ENCODE data around the gene CYB561D2. TPM values are rescaled to one million over a fixed set of nuclear protein-coding genes. Genes with fewer than 3 reads are reported as not detected.

Gene CYB561D2
- polyA plus RNA-seq, 1 donor (not counting 4 experiments of a cell fraction or from before 2014, with no cell fraction given) = 12.3 TPM

DNA sequence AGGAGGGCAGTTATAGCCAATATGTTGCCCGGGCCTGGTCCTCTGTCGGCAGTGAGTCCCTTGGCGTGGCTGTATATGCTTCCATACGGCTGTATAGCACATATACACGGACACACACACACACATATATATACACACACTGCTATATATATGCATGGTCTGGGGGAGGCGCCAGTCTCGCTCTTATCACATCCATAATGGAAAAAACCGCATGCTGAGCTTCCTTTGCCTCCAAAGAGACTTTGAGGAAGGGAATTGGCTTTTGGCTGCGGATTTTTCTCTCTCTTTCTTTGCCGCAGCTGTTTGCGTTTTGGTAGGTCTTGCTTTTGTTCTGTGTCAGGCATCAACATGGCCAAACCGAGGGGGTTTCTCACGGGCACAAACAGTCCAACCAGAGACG lies 19.9 kb downstream of the CYB561D2 start:
- TF ChIP-seq EZH2 (IDR thresholded peaks at IDR 0.05; ENCODE audit: low read length) = no peak
- TF ChIP-seq, protein P1, sequence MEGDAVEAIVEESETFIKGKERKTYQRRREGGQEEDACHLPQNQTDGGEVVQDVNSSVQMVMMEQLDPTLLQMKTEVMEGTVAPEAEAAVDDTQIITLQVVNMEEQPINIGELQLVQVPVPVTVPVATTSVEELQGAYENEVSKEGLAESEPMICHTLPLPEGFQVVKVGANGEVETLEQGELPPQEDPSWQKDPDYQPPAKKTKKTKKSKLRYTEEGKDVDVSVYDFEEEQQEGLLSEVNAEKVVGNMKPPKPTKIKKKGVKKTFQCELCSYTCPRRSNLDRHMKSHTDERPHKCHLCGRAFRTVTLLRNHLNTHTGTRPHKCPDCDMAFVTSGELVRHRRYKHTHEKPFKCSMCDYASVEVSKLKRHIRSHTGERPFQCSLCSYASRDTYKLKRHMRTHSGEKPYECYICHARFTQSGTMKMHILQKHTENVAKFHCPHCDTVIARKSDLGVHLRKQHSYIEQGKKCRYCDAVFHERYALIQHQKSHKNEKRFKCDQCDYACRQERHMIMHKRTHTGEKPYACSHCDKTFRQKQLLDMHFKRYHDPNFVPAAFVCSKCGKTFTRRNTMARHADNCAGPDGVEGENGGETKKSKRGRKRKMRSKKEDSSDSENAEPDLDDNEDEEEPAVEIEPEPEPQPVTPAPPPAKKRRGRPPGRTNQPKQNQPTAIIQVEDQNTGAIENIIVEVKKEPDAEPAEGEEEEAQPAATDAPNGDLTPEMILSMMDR (optimal IDR thresholded peaks at IDR 0.05 in 1 of 3, IDR thresholded peaks at IDR 0.05 in 1 of 3, conservative IDR thresholded peaks at IDR 0.05 in 1 of 3; ENCODE audit: extremely low read depth in 1 of 3, insufficient read depth in 2 of 3, low read length in 3 of 3) = peak in 2 of 3 experiments; percentile 25 to 31
- H3K79me2 ChIP-seq (ENCODE audit: control insufficient read depth, insufficient read depth, low read length) = no peaks in the 10 kb centered on the region
- DNase-seq (ENCODE audit: low read depth, low spot score) (no peak), FAIRE-seq (no peak)
- H3K9me1 ChIP-seq (ENCODE audit: control insufficient read depth, extremely low read depth, insufficient read depth, low read length) = no peaks in the 10 kb centered on the region
- H3K4me3 ChIP-seq (ENCODE audit: control insufficient read depth in 2 of 3, extremely low read depth in 1 of 3, insufficient read depth in 2 of 3, low read depth in 1 of 3, low read length in 3 of 3) = no peak overlapping the region
- no peak overlapping the region for H3K9ac ChIP-seq (ENCODE audit: control insufficient read depth, extremely low read depth, insufficient read depth, low read length)
- no peaks in the 10 kb centered on the region for H3K9me3 ChIP-seq (ENCODE audit: control insufficient read depth, low read depth, low read length)
- H3K36me3 ChIP-seq (ENCODE audit: control insufficient read depth in 2 of 2, extremely low read depth in 1 of 2, insufficient read depth in 2 of 2, low read length in 2 of 2) = no peaks in the 10 kb centered on the region
- dilution Hi-C loops (cut with MboI; ENCODE audit: extremely low pct_ligation_motif_present, low sequenced_read_pairs) = no loop called here
- H3K27me3 ChIP-seq (ENCODE audit: control insufficient read depth, extremely low read depth, insufficient read depth, low read length) = peaks cover 14% of the 10 kb centered on the region
- no peaks in the 10 kb centered on the region for H4K20me1 ChIP-seq (ENCODE audit: control insufficient read depth, extremely low read depth, insufficient read depth, low read length)
- no peak overlapping the region for H3K27ac ChIP-seq (ENCODE audit: control insufficient read depth, insufficient read depth, low read length)
- H2AFZ ChIP-seq (ENCODE audit: control insufficient read depth, low read length) = no peak overlapping the region
- H3K4me2 ChIP-seq (ENCODE audit: control insufficient read depth, extremely low read depth, insufficient read depth, low read depth, low read length) = no peak overlapping the region
- peaks cover 10% of the 10 kb centered on the region for H3K4me1 ChIP-seq (ENCODE audit: control insufficient read depth, extremely low read depth, insufficient read depth, low read length)

GRCh38 chr3:50371133-50371685 lies 20.5 kb downstream of the CYB561D2 start:
- DNase-seq (ENCODE audit: low read depth, low spot score) (no peak), FAIRE-seq (no peak)
- dilution Hi-C loops (cut with MboI; ENCODE audit: extremely low pct_ligation_motif_present, low sequenced_read_pairs) = no loop called here

More at GRCh38 chr3:50371133-50371685, 20.5 kb downstream of the CYB561D2 start:
- Histone ChIP-seq H3K9ac (ENCODE audit: control insufficient read depth, extremely low read depth, insufficient read depth, low read length) (no peak overlapping the region), H3K4me2 (ENCODE audit: control insufficient read depth, extremely low read depth, insufficient read depth, low read depth, low read length) (no peak overlapping the region), H3K27ac (ENCODE audit: control insufficient read depth, insufficient read depth, low read length) (no peak overlapping the region), H3K4me3 (ENCODE audit: control insufficient read depth in 2 of 3, extremely low read depth in 1 of 3, insufficient read depth in 2 of 3, low read depth in 1 of 3, low read length in 3 of 3) (no peak overlapping the region), H3K36me3 (ENCODE audit: control insufficient read depth in 2 of 2, extremely low read depth in 1 of 2, insufficient read depth in 2 of 2, low read length in 2 of 2) (no peaks in the 10 kb centered on the region), H3K9me1 (ENCODE audit: control insufficient read depth, extremely low read depth, insufficient read depth, low read length) (no peaks in the 10 kb centered on the region), H2AFZ (ENCODE audit: control insufficient read depth, low read length) (no peak overlapping the region), H3K79me2 (ENCODE audit: control insufficient read depth, insufficient read depth, low read length) (no peaks in the 10 kb centered on the region), H3K9me3 (ENCODE audit: control insufficient read depth, low read depth, low read length) (no peaks in the 10 kb centered on the region), H3K27me3 (ENCODE audit: control insufficient read depth, extremely low read depth, insufficient read depth, low read length) (peaks cover 12% of the 10 kb centered on the region), H3K4me1 (ENCODE audit: control insufficient read depth, extremely low read depth, insufficient read depth, low read length) (peaks cover 7% of the 10 kb centered on the region), H4K20me1 (ENCODE audit: control insufficient read depth, extremely low read depth, insufficient read depth, low read length) (no peaks in the 10 kb centered on the region)
- no peak for TF ChIP-seq EZH2 (IDR thresholded peaks at IDR 0.05; ENCODE audit: low read length)
- TF ChIP-seq, protein P1 (optimal IDR thresholded peaks at IDR 0.05 in 1 of 3, IDR thresholded peaks at IDR 0.05 in 1 of 3, conservative IDR thresholded peaks at IDR 0.05 in 1 of 3; ENCODE audit: extremely low read depth in 1 of 3, insufficient read depth in 2 of 3, low read length in 3 of 3) = no peak
